ENCODE results near the gene HNF4A.
"Not testable (repeated sequence)": the region's sequence is repeated elsewhere in the genome, so short reads cannot be mapped to it uniquely, and the experiment has no call there.

HNF4A gene

DNA sequence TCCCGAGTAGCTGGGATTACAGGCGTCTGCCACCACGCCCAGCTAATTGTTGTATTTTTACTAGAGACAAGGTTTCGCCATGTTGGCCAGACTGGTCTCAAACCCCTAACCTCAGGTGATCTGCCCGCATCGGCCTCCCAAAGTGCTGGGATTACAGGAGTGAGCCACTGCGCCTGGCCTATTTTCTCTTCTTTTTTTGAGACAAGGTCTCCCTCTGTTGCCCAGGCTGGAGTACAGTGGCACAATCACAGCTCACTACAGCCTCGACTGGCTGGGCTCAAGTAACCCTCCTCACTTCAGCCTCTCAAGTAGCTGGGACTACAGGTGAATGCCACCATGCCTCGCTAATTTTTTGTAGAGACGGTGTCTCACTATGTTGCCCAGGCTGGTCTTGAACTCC, 9.6 kb upstream of the HNF4A start:
- not testable (repeated sequence) for DNase-seq (ENCODE audit: low read depth)

DNA sequence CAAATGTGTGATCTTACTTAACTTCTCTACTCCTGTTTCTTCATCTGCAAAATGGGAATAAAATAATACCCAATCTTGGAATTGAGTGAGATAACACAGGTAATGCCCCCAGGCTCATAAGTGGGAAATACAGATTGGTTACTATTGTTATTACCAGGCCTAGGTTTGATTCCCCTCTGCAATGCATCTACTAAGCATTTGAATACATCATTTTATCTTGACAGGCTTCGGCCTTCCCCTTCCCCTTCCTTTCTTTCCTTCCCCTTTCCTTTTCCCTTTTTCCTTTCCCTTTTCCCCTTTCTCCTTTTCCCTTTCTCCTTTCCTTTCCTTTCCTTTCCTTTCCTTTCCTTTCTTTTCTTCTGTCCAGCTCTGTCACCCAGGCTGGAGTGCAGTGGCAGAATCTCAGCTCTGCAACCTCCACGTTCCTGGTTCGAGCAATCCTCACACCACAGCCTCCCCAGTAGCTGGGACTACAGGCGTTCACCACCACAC, 7.3 kb upstream of the HNF4A start:
- no peak for DNase-seq (ENCODE audit: low read depth)

DNA sequence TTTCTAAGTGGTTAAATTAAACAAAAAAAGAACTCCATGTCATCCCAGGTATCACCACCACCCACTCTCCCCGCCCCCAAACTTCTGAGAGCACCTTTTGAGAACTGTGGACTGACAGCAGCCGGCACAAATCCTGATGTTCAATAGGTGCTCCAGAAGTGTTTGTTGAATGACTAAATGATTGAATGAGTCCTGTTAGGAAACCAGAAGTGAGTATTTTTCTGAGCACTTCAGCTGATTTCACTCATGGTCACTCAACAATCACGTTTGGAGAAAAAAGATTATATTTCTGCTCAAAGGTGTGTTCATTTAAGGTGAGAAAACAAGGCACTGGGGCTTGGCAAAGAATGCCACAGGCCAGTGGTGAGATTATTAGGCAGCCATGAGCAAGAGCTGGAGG, 6.2 kb upstream of the HNF4A start:
- DNase-seq (ENCODE audit: low read depth): no peak

DNA sequence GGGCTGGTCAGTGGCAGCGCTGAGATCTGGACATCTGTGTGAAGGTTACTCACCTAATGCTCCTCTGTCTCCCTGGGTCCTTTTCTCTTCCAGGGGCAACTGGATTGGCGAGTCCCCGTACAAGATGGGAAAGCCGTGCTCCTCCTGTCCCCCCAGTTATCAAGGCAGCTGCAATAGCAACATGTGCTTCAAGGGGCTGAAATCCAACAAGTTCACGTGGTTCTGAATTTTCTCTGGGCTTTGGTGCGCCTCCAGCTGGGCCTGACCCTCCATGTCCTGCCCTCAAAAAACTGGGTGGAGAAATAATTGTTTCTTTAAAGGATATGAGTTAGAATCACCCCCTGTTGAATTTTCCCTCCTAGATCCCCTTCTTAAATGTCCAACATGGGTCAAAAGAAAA, 4.9 kb upstream of the HNF4A start:
- DNase-seq (ENCODE audit: low read depth): no peak

DNA sequence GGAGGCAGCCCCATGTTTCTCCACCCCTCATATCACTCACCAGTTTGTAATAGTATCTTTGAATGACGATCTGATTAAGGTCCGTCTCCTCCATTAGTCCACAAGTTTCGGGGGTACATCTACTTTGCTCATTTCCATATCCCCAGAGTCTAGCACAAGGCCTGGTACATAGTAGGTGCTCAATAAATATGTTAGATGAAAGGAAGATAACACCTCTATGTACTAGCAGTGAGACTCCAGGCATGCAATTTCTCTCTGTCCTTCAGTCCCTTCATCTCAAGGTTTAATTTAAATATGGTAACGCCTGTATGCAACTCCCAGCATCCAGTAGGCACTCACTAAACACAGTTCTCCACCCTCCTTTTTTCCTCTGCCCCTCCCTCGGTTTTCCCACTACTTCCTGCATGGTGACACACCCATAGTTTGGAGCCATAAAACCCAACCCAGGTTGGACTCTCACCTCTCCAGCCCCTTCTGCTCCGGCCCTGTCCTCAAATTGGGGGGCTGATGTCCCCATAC, 461 bp upstream of the HNF4A start:
- no peak for DNase-seq (ENCODE audit: low read depth)

DNA sequence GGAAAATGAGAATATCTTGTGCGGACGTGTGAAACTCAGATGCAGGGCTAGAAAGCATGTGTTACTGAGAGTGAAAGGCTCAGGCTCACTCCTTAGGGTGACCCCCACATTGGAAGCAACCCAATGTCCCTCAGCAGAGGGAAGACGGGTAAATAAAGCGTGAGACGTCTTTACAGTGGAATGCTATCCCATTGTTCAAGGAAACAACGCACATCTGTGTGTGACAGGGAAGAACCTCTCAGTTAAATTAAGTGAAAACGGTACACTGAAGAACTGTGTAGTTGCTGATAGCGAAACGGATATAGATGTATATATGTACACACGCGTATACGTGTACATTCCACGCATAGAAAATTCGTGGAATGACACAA, 839 bp downstream of the HNF4A start:
- no peak for DNase-seq (ENCODE audit: low read depth)

DNA sequence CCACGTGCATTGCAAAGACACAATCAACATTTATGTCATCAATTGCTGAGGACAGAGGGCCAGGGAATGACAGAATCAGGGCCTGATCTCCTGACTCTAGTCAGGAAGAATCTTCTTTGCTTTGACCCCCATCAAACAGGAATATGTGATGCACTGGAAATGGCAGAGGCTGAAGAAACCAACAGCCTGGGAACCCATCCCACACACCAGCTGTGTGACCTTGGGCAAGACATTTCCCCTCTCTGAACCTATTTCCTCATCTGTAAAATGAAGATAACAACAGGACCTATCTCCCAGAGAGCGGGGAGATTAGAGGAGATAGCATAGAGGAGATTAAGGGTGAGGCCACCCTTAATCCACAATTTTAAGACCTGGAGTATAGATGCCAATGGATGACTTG, 1.5 kb downstream of the HNF4A start:
- no peak for DNase-seq (ENCODE audit: low read depth)

DNA sequence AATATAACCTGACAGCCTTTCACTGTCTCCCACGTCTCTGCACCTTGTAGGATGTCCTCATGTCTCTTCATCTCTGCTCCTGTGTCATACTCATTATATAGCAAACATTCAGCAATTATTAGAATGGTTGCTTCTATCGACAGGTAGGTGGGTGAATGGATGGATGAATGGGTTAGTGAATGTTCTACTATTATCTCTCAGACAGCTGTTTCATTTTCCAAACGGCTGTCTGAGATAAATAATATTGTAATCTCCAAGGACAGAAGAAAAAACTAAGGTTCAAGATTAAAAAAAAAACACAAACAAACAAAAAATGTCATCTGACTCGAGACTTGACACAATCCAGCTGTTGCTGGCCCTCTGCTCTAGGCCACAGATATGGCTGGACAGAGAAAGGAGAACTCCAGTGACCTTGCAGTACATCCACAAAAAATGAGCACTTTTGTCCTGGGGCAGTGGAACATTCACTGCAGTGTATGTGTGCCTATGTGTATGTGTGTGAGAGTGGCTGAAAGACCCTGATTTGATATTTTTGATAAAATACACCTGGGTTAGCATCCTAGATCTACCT, 2.1 kb downstream of the HNF4A start:
- no peak for DNase-seq (ENCODE audit: low read depth)

DNA sequence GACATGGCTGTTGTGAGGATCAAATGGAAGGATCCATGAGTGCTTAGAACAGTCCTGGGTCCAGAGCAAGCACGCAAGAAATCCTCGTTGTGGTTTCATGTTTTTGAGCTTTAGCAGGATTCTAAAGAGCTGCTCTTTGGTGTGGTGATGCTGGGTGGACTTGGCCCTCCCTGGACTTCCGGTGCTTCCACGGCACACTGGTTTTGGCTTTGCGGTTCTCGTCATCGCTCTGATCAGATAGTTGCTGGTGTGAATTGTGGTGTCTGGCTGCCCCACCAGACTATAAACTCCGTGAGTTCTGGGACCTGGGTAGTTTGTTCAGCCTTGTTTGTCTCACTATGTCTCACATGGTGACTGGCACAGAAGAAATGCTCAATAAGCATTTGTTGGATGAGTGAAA, 3.3 kb downstream of the HNF4A start:
- no peak for DNase-seq (ENCODE audit: low read depth)

DNA sequence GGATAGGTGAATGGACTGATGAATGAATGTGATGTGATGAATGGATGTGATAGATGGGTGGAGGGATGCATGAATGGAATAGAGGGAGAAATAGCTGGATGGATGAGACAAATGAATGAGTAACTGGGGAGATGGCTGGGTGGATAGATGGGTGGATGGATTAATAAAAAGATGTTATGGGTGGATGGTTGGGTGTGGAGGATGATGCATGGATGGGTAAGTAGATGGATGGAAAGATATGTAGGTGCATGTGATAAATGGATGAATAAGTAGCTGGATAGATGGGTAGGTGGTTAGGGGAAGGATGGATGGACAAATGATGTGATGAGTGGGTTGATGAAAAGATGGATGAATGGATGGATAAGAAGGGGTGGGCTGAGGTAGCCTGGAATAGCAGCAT, 4.7 kb downstream of the HNF4A start:
- DNase-seq (ENCODE audit: low read depth): no peak

DNA sequence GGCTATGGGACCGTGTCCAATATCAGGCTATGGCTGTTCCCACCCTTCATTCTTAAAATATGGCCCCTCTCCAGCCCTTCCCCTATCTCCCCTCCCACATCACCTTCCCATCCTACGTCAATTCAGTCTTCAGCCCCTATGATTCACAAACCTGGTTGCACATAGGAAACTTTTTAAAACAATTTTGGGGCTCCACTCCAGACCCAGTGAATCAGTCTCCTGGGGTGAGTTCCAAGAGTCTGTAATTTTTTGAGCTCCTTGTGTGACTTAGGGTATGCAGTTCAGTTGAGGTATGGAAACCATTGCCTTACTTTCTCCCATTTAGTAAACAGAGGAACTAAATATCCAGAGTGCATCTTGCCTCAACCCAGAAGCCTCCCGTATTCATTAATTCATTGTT, 5.5 kb downstream of the HNF4A start:
- DNase-seq (ENCODE audit: low read depth): no peak

DNA sequence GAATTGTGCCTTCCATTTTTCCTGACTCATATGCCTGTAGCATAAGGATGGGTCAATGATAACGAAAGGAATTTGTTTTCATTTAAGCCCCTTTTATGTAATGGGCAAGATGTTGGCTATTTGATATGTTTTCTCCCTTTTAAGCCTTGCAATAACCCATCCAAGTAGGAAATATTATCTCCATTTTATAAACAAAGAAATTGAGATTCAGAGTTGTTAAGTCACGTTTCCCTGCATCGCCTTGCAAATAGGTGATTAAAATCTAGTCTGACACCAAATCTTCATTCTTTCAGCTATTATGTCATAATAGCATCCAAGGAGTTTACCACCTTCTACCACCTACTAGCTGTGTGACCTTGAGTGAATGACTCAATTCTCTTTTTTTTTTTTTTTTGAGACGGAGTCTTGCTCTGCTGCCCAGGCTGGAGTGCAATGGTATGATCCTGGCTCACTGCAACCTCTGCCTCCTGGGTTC, 7.0 kb downstream of the HNF4A start:
- no peak for DNase-seq (ENCODE audit: low read depth)

DNA sequence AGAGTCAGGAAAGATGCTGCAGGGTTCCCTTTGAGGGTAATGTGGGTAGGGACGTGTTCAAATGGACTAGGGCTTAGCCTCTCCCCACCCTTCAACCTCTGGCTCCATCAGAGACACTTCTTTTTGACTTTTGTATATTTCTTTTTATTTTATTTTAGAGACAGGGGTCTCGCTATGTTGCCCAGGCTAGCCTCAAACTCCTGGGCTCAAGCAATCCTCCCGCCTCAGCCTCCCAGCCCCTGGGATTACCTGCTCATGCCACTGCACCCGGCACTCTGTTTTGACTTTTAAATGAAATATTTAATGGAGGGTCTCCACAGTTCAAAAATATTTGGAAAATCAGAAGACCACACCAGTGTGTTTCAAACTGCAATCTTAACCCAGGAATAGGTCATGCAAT, 8.6 kb downstream of the HNF4A start:
- DNase-seq (ENCODE audit: low read depth): no peak

DNA sequence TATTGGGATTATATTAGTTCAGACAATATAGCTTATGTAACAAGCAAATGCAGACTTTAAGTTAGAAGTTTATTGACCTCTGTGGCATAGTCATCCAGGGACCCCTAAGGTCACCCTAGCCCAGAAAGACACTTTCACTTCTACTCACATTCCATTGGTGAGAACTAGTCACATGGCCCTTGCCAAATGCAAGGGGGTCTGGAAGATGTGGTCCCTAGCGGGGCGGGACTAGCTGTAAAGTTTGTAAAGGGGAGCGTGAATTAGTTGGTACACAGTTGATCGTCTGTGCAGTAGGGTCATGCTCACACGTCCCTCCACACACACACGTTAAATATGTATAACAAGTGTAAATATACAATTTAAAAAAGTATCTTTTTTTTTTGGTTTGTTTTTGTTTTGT, 9.3 kb downstream of the HNF4A start:
- DNase-seq (ENCODE audit: low read depth): no peak

DNA sequence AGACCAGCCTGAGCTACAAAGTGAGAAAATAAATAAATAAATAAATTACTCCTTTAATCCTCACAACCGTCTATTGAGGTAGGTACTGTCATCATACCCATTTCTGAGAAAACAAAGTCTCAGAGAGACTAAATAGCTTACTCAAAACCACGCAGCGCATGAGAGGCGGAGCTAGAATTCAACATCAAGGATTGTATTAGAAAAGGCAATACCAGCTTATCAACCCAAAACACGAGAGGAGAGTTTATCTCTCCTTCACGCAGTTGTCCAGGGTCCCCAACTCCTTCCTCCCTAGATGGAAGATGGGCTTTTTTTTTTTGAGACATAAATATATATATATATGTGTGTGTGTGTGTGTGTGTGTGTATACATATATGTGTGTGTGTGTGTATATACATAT, 12.2 kb downstream of the HNF4A start:
- DNase-seq (ENCODE audit: low read depth): no peak

DNA sequence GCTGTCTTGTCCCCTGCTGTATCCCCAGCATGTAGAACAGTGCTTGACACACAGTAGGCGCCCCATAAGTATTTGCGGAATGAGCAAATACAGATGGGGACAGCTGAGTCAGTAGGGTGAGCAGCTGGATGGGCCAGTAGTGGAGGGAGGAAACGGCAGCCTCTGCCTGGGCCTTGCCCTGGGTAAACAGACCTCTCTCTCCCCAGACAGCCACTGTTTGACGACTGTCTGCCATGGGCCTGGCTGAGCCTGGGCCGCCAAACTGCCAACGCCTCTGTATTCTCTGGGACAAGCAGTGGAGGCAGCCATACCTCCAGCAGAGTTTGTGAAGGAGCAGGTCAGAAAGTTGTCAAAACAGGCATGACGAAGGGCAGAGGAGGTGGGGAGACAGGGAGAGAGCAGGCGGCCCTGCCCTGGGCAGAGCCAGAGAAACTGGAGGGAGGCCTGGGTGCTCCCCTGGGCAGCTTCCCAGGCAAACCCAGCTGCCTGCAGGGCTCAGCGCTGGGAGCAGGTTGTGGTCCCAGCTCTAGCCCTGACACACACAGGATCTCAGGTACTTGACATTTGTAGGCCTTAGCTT, 15.2 kb downstream of the HNF4A start:
- DNase-seq (ENCODE audit: low read depth): no peak

DNA sequence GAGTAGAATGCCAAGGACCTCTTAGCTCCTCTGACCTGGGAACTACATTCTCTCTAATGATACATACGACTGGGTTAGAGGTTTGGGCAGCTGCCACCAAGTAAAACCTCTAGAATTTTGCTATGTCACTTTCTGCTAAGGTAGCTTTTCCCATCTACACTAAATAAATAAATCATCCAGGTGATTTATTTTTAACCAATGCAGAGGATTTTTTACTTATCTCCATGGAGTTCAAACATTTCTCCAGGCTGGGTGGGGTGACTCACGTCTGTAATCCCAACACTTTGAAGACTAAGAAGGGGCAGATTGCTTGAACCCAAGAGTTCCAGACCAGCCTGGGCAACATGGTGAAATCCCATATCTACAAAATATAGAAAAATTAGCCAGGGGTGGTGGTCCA, 27.1 kb downstream of the HNF4A start:
- no peak for DNase-seq (ENCODE audit: low read depth)

DNA sequence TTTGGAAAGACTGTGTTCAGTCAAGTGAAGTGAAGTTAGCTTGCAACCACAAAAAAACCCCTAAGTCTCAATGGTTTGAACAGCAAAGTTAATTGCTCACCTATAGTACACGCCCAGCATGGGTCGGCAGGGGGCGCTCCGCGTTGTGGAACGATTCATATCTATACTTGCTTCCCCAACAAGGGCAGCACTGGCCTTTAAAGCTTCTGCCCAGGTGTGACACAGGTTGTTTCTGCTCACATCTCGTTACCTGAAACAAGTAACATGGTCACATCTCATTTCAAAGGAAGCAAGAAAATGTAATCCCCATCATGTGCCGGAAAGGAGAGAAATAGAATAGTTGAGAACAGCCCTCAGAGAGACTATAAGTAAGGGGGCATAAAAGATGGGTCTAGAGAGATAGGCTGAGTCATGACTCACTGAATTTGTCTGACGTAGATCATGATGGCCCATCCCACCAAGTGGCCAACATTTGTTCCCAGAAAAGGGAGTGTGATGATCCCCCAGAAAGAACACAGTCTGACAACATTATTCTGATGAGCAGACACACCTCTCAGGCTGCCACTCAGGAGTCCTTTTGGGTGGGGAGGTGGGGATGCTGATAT, 29.0 kb downstream of the HNF4A start:
- DNase-seq (ENCODE audit: low read depth): peak; percentile 36

DNA sequence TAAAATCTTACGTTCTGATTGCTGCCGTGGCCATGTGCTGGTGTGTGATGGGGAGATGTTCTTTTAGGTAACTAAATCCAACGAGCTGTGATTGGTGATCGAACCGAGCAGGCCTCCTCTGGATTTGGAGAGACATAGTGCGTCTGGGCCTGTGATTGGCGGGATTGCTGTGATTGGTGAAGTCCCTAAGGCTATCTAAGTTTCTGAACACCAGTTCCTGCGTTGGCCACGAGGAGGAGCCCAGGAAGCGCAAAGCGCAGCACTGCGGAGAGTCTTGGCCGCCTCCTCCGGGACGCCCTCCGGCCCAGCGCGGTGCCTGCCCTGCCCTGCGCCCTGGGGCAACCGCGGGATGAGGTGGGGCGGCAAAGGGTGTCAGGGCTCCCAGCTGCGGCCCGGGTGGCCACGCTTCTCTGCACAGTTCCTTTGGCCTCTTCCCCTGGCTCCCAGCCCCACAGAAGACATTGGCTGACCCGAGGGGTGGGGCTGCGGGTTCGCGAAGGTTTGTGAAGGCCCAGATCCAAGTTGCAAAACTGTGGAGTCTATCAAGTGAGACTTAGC, 33.0 kb downstream of the HNF4A start:
- peak; percentile 86 for DNase-seq (ENCODE audit: low read depth)

DNA sequence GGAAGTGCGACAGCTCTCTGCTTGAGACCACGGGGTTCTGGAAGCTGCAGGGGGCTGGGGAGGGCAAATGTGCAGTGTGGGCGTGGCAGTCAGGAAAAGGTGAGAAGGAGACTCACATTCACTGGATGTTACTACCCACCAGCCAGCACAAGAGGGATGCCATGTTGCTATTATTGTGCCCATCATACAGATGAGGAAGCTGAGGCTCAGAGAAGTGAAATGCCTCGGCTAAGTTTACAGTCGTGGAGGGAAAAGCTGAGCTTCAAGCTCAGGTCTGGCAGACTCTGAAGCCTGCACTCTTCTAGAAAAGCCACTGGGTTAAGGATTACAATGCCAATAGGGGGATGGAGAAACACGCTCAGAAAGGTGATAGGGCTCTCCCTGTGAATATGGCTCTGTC, 34.4 kb downstream of the HNF4A start:
- DNase-seq (ENCODE audit: low read depth): no peak

DNA sequence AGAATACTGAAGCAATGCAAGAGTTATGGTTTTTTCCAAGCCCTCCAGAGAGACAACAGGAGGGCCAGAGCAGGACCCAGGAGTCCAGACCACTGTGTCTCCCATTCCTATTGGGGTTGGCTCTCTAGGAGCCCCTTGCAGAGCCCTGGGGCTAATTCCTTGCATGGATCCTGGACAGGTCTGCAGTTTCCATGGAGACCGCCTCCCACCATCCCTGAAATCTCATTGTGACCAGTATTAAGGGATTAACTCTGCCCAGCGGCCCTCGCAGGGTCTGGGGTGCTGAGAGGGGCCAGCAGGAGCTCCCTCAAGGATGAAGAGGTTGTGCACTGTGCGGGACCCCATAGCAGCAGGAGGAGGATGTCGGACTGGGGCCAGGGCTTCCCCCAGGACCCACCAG, 34.8 kb downstream of the HNF4A start:
- DNase-seq (ENCODE audit: low read depth): no peak

DNA sequence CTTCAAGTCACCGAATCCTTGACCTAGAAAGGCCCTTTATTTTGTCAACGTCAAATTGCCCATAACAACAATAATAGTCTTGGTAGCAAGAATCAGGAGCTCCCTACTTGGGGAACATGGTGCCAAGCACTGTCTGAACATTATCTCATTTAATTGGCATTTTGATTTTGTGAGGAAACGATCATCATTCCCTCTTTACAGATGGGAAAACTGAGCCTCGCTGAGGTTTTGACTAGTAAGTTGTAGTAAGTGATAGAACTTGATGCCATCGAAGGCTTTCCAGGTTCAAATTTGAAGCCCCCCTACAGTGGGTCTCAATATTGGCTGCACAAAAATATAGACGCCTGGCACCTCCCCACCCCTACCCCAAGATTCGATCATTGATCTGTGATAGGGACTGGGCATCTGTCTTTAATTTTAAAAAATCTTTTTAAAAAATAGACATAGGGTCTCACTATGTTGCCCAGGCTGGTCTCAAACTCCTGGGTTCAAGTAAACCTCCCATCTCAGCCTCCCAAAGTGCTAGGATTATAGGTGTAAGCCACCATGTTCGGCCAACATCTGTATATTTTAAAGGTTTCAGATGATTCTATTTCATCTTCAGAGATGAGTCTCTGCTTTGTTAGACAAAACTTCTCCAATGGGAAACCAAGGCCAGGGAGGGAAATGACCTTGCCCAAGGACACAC, 36.7 kb downstream of the HNF4A start:
- DNase-seq (ENCODE audit: low read depth): no peak

Data from iris pigment epithelial cell (primary cell).